ENCODE results near the gene STXBP1.
A peak's percentile ranks its signal among the peaks of the same experiment; 100 is the strongest.

DNA sequence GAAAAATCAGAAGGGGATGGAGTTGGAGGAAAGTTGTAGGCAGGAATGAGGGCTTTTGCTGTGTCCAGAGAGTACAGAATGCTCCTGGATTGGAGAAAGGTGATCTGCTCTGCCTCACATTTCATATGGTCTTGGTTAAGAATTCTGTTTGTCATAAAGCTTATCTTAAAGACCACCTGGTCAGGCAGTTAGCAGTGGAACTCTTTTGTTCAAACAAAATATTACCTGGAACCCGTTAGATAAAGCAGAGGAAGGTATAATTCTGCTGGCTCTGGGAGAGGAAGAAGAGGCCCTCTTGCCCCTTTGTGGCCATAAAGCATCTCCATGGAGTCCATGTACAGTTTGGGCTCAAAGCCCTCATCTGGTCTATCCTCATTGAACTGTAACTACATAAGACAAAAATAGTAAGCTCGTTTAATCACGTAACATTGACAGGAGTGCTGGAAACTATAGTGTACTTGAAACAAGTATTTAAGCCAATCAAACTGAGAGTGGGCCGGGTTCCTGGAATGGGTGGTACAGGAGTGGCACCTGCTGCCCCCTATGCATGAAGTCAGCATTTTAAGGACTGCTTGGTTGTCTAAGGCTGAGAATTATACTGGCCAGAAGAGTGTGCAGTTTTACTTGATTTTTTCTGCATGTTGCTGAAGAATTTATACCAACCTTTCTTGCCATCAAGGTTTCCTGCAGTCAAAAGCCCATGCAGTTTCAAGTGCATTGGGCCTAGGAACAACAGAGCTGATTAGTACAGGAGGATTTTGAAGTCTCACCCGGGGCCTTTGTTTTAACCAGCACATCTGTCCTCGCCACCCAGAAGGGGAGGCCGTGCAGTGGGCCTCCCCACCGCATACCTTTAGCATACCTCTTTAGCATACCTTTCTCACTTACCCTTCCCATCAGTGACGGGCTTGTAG, 39.9 kb downstream of the STXBP1 start:
- peak; percentile 19 for TF ChIP-seq CTCF (IDR thresholded peaks at IDR 0.05; ENCODE audit: low read depth, low read length, poor library complexity, severe bottlenecking)
- TF ChIP-seq EZH2phosphoT487 (IDR thresholded peaks at IDR 0.05; ENCODE audit: borderline replicate concordance, low read length), result no peak
